GM12864 (cell line): Measurements from ENCODE around the gene FRAT1.
A peak's percentile ranks its signal among the peaks of the same experiment; 100 is the strongest.

ENCODE experiments used
- DNase-seq: peaks from one replicate; pipeline ENCODE4 v3.0.0-alpha.2; 2011; ENCODE audit warnings: low read depth
- H3K4me3 ChIP-seq: 2 replicates; pipeline ENCODE4 v1.5.1; 2011; ENCODE audit warnings: mild to moderate bottlenecking, low read depth, low read length, control low read depth
- CTCF ChIP-seq: IDR thresholded peaks from 2 replicates; pipeline ENCODE4 v1.5.1; 2011; ENCODE audit warnings: low read depth, mild to moderate bottlenecking, moderate library complexity, low read length, control low read depth, inconsistent platforms; ENCODE audit errors: missing control alignments

FRAT1 gene

GRCh38 chr10:97349752-97350513, 30.9 kb downstream of the FRAT1 start:
- H3K4me3 ChIP-seq, result no peak overlapping the region
- DNase-seq, result no peak

GRCh38 chr10:97353945-97354344, 34.9 kb downstream of the FRAT1 start:
- TF ChIP-seq CTCF, result no peak
- no peak for DNase-seq
- no peak overlapping the region for H3K4me3 ChIP-seq

More at GRCh38 chr10:97349752-97350513, 30.9 kb downstream of the FRAT1 start:
- TF ChIP-seq CTCF, result no peak

- no peak for DNase-seq
- peak; percentile 10 for TF ChIP-seq CTCF
- no peak overlapping the region for H3K4me3 ChIP-seq
Observed at GRCh38 chr10:97355571-97355975, 36.5 kb downstream of the FRAT1 start.

GRCh38 chr10:97356318-97356914, 37.3 kb downstream of the FRAT1 start:
- DNase-seq, result no peak
- no peak overlapping the region for H3K4me3 ChIP-seq
- no peak for TF ChIP-seq CTCF

- DNase-seq, result no peak
- no peak for TF ChIP-seq CTCF
- H3K4me3 ChIP-seq, result no peak overlapping the region
Observed at GRCh38 chr10:97356918-97357317, 37.8 kb downstream of the FRAT1 start.

GRCh38 chr10:97358349-97358748, 39.3 kb downstream of the FRAT1 start:
- no peak for TF ChIP-seq CTCF
- no peak for DNase-seq
- no peak overlapping the region for H3K4me3 ChIP-seq
